HepG2 (cell line): ENCODE measurements around the gene KIAA1191. TPM values are rescaled to one million over a fixed set of nuclear protein-coding genes. Genes with fewer than 3 reads are reported as not detected.

Experiments
- ARID2 ChIP-seq: sonication (generic); formaldehyde crosslinking; IDR thresholded peaks from 2 replicates; pipeline ENCODE4 v1.8.1; 2022; ENCODE audit warnings: mild to moderate bottlenecking, missing genetic modification reagents, borderline replicate concordance
- IKZF4 ChIP-seq: sonication (generic); formaldehyde crosslinking; IDR thresholded peaks from 2 replicates; pipeline ENCODE4 v1.5.1; 2020; ENCODE audit warnings: borderline replicate concordance, mild to moderate bottlenecking, low read depth, missing genetic modification reagents; ENCODE audit errors: not compliant biosample characterization
- KLF6 ChIP-seq: IDR thresholded peaks from 2 replicates; pipeline ENCODE4 v1.8.0; 2016; ENCODE audit warnings: missing biosample characterization, missing genetic modification reagents
- POLR2G ChIP-seq: fragments of 200-400 bp; formaldehyde crosslinking; IDR thresholded peaks from 2 replicates; pipeline ENCODE4 v1.6.1; 2018; ENCODE audit warnings: mild to moderate bottlenecking, low read depth, low read length, moderate library complexity
- RFX1 ChIP-seq: fragments of 450-650 bp; IDR thresholded peaks from 2 replicates; pipeline ENCODE4 v1.6.1; 2017
- RFXANK ChIP-seq: IDR thresholded peaks from 2 replicates; pipeline ENCODE4 v1.6.1; 2016
- SMARCC2 ChIP-seq: fragments of 450-650 bp; IDR thresholded peaks from 2 replicates; pipeline ENCODE4 v1.6.1; 2017; ENCODE audit warnings: antibody characterized with exemption, mild to moderate bottlenecking
- WIZ ChIP-seq: sonication (generic); formaldehyde crosslinking; IDR thresholded peaks from 2 replicates; pipeline ENCODE4 v1.5.1; 2020; ENCODE audit warnings: mild to moderate bottlenecking, missing genetic modification reagents
- ZBTB33 ChIP-seq: sonication (generic); formaldehyde crosslinking; IDR thresholded peaks from 2 replicates; pipeline ENCODE4 v1.4.0; 2020; ENCODE audit warnings: missing genetic modification reagents
- ZKSCAN1 ChIP-seq: fragments of 150-350 bp; IDR thresholded peaks from 2 replicates; pipeline ENCODE4 v1.6.1; 2014; ENCODE audit warnings: low read length
- ZNF138 ChIP-seq: sonication (generic); formaldehyde crosslinking; IDR thresholded peaks from 2 replicates; pipeline ENCODE4 v1.5.0; 2020; ENCODE audit warnings: mild to moderate bottlenecking, low read depth, missing genetic modification reagents
- ZNF143 ChIP-seq: sonication (generic); formaldehyde crosslinking; IDR thresholded peaks from 2 replicates; pipeline ENCODE4 v1.4.0; 2020; ENCODE audit warnings: missing genetic modification reagents
- ZNF318 ChIP-seq: sonication (generic); formaldehyde crosslinking; IDR thresholded peaks from 2 replicates; pipeline ENCODE4 v1.4.0; 2020; ENCODE audit warnings: mild to moderate bottlenecking, missing genetic modification reagents
- ZNF558 ChIP-seq: sonication (generic); formaldehyde crosslinking; IDR thresholded peaks from 2 replicates; pipeline ENCODE4 v1.9.0; 2022; ENCODE audit warnings: mild to moderate bottlenecking, missing genetic modification reagents, borderline replicate concordance
- ZNF792 ChIP-seq: IDR thresholded peaks from 2 replicates; pipeline ENCODE4 v1.6.1; 2016
- ZNF879 ChIP-seq: sonication (generic); formaldehyde crosslinking; IDR thresholded peaks from 2 replicates; pipeline ENCODE4 v1.8.1; 2023; ENCODE audit warnings: missing genetic modification reagents
- ZSCAN12 ChIP-seq: sonication (generic); formaldehyde crosslinking; IDR thresholded peaks from 2 replicates; pipeline ENCODE4 v1.9.0; 2021; ENCODE audit warnings: mild to moderate bottlenecking, missing genetic modification reagents
- polyA plus RNA-seq, 8 experiments: library from polyadenylated mRNA; depleted of rRNA in 3 of 8; stranded (reverse) in 7 of 8; unstranded in 1 of 8; fragments of >200 nt; fragmentation: Illumina TruSeq in 4 of 8; extraction: Trizol in 4 of 8; gene quantifications; 2 replicates each; pipeline versions ENCODE4 v1.2.1 to v1.2.3, GENCODE V29; 2011 to 2016; ENCODE audit warnings: low read depth in 4 of 8, missing spikeins in 1 of 8, mixed read lengths in 1 of 8; ENCODE audit not compliant: insufficient read depth in 1 of 8
- total RNA-seq, 5 experiments: library from RNA; depleted of rRNA; stranded (reverse); fragments of >200 nt; fragmentation: Illumina TruSeq; extraction: Trizol; gene quantifications; 2 replicates each; pipeline ENCODE4 v1.2.3, GENCODE V29; 2016; ENCODE audit warnings: low read depth in 1 of 5
- TF ChIP-seq, protein P1 (sequence below): sonication (generic); formaldehyde crosslinking; IDR thresholded peaks from 2 replicates; pipeline ENCODE4 v1.4.0; 2020; ENCODE audit warnings: mild to moderate bottlenecking, low read depth, missing genetic modification reagents
- TF ChIP-seq, protein P2 (sequence below): sonication (generic); formaldehyde crosslinking; conservative IDR thresholded peaks from 2 replicates; pipeline ENCODE4 v1.4.0; 2020; ENCODE audit warnings: missing genetic modification reagents

KIAA1191 gene
- total and polyA plus RNA-seq, 2 of the 13 experiments (the other 11 are each of a cell fraction or from before 2014, with no cell fraction given): 63.6 to 103 TPM

DNA sequence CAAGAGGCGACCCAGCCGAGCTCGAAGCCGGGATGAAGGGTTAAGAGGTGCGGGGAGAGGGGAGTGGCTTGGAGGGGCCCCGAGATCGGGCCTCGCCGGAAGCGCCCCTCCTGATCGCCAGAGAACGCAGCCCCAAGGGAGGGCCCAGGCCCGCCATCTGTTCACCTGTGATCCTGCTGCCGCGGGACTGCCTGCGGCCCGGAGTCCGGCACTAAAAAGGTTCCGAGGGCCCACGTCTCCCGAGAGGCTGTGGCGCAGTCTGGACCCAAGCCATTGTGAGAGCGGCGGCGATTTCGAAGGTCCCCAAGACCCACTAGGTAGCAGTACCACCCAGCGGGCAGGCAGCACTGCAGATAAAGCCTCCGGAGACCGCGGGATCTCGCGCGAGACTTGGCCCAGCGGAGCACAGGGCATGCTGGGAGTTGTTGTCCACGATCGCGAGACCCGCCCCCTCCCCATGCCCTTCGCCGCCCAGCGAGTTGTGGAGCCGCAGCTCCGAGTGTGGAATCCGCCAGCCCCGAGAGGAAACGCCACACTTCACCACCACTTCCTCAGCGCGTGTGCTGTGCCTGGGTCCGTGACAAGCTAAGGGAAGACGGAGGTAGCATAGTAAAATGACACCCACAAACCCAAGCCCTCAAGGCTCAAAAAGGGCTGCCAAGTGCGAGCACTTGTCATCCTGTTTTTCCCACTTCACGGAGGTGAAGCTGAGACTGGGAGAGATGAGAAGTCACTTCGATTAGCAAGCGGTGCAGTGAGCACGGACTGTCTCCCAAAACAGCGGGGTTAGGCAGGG, at the start of gene KIAA1191 (continued):
- TF ChIP-seq ZNF138 (CRISPR knock-in tag): peak; percentile 18; the same call in 1 of the 2 replicates
- no peak for TF ChIP-seq ZSCAN12
- peak; percentile 67; the same call in 1 of the 2 replicates for TF ChIP-seq RFXANK
- TF ChIP-seq ARID2 (CRISPR knock-in tag): no peak
- peak; percentile 92 for TF ChIP-seq KLF6 (CRISPR knock-in tag)
- no peak for TF ChIP-seq WIZ (CRISPR knock-in tag)
- TF ChIP-seq ZNF879: no peak
- TF ChIP-seq ZNF143: peak; percentile 98
- TF ChIP-seq, protein P1, sequence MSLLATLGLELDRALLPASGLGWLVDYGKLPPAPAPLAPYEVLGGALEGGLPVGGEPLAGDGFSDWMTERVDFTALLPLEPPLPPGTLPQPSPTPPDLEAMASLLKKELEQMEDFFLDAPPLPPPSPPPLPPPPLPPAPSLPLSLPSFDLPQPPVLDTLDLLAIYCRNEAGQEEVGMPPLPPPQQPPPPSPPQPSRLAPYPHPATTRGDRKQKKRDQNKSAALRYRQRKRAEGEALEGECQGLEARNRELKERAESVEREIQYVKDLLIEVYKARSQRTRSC (CRISPR knock-in tag): 0 out of 2 replicates have a peak, but pooled peaks have one; percentile 39
- no peak for TF ChIP-seq ZKSCAN1
- no peak; the same call in 1 of the 2 replicates for TF ChIP-seq ZNF558 (CRISPR knock-in tag)
- TF ChIP-seq, protein P2, sequence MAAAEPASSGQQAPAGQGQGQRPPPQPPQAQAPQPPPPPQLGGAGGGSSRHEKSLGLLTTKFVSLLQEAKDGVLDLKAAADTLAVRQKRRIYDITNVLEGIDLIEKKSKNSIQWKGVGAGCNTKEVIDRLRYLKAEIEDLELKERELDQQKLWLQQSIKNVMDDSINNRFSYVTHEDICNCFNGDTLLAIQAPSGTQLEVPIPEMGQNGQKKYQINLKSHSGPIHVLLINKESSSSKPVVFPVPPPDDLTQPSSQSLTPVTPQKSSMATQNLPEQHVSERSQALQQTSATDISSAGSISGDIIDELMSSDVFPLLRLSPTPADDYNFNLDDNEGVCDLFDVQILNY (CRISPR knock-in tag): no peak
- no peak for TF ChIP-seq ZNF318 (CRISPR knock-in tag)
- no peak for TF ChIP-seq RFX1
- no peak for TF ChIP-seq SMARCC2
- peak; percentile 82; the same call in 1 of the 2 replicates for TF ChIP-seq ZNF792 (CRISPR knock-in tag)
- TF ChIP-seq IKZF4: peak; percentile 66
- TF ChIP-seq ZBTB33: peak; percentile 57; the same call in 1 of the 2 replicates
- TF ChIP-seq POLR2G: peak; percentile 98
